CD4-positive, alpha-beta T cell treated with Interleukin-2 at 100 ng/mL for 4 hours (primary cell): ENCODE measurements around the gene PRR36.
"Not testable (repeated sequence)": the region's sequence is repeated elsewhere in the genome, so short reads cannot be mapped to it uniquely, and the experiment has no call there.

Experiments used
- DNase-seq: peaks from one replicate; pipeline ENCODE4 v3.0.0-alpha.2; 2020; ENCODE audit warnings: low spot score

The PRR36 gene

GRCh38 chr19:7859831-7860713 is 14.1 kb downstream of the PRR36 start:
- no peak for DNase-seq

- DNase-seq = not testable (repeated sequence)
These were observed 15.1 kb downstream of the PRR36 start for GRCh38 chr19:7859087-7859486.

GRCh38 chr19:7858109-7858770 is 15.9 kb downstream of the PRR36 start:
- DNase-seq = no peak

- no peak for DNase-seq
These were observed 16.5 kb downstream of the PRR36 start for GRCh38 chr19:7857727-7858108.

- DNase-seq = no peak
These were observed 17.2 kb downstream of the PRR36 start for GRCh38 chr19:7856679-7857663.

GRCh38 chr19:7856109-7856591 is 18.0 kb downstream of the PRR36 start:
- no peak for DNase-seq

GRCh38 chr19:7855426-7856108 is 18.6 kb downstream of the PRR36 start:
- DNase-seq = no peak

GRCh38 chr19:7853770-7854128 is 20.4 kb downstream of the PRR36 start:
- no peak for DNase-seq

- DNase-seq = peak; percentile 64
These were observed 21.1 kb downstream of the PRR36 start for GRCh38 chr19:7852851-7853769.

GRCh38 chr19:7851623-7852500 is 22.3 kb downstream of the PRR36 start:
- no peak for DNase-seq

- DNase-seq = no peak
These were observed 23.1 kb downstream of the PRR36 start for GRCh38 chr19:7850945-7851622.

GRCh38 chr19:7850000-7850813 is 24.0 kb downstream of the PRR36 start:
- DNase-seq = no peak

GRCh38 chr19:7849631-7849999 is 24.6 kb downstream of the PRR36 start:
- no peak for DNase-seq

GRCh38 chr19:7848779-7849457 is 25.3 kb downstream of the PRR36 start:
- no peak for DNase-seq

- DNase-seq = no peak
These were observed 26.5 kb downstream of the PRR36 start for GRCh38 chr19:7847664-7848063.

- no peak for DNase-seq
These were observed 28.0 kb downstream of the PRR36 start for GRCh38 chr19:7846155-7846646.
